Measurements from ENCODE around the gene TNS3.
"Not testable (repeated sequence)": the region's sequence is repeated elsewhere in the genome, so short reads cannot be mapped to it uniquely, and the experiment has no call there.

TNS3 gene

DNA sequence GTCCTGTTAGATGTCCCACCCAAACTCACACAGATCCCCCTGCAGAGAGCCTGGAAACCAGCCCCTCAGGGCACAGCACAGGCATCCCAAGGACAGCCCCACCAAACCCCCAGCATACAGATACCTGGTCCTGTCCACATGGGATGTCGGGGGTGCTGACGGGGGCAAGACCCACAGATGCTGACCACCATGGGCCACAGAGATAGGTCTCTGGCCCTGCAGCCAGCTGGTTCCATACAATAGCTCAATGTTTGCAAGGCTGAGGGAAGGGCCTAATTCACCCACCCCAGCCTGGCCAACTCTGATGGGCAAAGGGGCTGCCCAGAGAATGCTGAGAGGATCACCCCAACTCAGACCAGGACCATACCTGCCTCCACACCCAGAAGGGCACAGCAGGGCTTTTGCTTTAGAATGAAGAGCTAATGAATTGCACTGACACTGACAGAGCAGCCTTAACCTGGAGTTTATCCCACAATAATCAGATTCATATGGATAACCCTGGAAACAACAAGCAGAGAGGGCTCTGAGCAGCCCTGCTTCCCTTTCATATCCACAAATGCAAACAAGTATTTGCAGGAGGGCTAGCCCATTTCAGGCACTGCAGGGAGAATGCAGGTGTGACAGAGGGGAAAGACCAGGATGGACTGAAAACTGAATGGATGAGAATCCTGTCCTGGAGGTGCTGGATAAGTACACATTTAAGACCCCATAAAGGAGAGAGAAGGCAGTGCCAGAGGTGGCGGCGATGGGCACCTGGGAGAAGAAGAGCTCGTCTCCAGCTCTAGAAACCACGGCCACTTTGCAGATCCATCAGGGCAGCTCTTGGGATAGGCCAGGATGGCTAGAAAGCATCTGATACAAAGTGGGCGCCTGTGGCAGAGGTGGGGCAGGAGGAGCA lies 126.7 kb downstream of the TNS3 start:
- in situ Hi-C loops (cut with HindIII; ENCODE audit: low sequenced_read_pairs), result no loop called here

DNA sequence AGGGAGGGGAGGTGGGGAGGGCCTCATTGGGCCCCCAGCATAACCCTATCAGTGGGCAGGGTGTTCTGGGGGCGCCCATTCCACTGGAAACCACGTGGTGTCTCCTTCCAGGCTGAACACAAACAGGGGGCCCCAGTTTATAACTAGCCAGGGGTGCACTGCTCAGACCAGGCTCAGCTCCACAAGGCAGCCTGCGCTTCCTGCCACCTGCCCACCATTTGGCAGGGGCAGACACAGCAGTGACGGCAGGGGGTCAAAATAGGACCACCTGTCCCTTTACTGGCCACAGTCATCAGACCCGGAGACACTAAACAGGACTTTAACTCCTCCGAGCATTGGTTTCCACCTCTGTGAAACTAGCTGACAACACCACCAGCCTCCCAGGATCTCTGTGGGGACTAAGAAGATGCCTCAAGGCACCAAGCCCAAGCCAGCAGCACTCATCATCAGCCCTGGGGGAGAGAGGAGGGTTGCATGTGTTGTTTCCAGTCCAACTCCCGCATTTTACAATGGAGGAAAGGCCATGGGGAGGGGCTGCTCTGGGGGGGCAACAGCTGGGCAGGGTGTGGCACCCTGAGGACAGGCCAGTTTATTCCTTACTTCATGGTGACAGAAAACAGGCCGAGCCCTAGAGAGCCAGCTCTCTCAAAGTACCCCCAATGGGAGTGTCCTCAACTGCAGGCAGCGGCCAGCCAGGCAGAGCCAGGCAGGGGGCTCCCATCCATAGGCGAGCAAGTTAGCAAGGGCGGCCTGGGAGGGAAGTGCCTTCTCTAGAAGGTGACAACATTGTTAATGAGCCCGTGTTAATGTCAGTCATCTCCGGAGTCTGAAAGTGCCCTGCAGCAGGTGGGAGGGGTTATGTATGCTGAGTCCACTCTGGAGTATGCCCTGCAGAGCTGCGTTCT lies 127.6 kb downstream of the TNS3 start:
- in situ Hi-C loops (cut with HindIII; ENCODE audit: low sequenced_read_pairs), result no loop called here

DNA sequence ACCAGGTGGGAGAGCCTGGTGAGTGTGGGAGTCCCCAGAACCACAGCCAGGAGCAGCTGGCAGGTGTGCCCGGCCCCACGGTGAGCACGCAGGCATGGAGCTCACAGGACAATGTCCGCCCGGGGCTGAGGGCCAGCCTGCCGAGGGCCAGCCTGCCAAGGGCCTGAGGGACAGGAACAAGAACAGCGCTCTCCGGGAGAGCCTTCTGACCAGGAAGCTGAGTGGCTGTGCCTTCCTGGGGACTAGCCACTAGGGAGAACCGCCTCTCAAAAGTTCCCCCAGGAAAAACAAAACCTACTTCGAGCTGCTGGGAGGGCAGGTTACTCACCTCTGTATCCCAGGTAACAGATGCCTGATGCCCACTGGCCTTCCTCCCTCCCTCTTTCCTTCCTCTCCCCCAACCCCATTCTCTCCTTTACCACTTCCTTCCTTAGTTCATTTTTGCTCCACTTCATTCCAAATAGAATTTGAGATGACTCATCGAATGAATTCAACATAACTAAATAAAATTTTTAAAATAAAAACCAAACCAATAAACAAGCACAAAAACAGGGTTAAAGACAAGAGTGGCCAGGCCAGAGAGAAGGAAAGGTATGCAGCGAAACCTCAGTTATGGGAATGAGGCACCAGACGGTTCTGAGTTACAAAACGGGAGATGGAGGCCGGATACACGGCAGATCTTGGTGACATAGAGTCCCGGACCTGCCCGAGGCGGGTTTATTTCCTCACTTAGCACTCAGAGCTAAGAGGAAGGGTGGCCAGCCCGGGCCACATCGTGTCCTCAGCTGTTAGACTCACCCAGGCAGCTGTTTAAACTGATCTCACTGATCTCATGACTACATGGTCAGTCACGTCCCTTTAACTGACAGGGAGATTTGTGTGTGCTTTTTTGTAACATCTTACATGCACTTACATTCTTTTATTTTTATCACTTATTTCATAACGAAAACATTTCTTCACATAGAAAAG lies 128.5 kb downstream of the TNS3 start:
- in situ Hi-C loops (cut with HindIII; ENCODE audit: low sequenced_read_pairs), result no loop called here

DNA sequence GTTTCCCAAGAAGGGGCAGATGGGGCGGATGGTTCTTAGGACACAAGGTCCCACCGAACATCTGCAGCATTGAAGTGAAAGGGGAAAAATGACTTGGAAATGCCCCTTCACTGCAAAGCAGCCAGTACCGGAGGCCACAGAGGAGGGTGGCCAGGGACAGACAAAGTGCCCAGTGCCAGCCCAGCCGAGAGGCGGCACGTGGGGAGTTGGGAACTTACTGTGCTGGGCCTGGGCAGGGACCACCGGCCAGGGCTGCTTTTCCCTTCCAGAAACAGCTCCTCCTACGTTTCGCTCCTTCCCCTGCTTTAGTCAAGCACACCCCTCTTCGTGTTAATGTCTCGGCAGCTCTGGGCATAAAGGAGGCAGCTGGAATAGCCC lies 129.2 kb downstream of the TNS3 start:
- in situ Hi-C loops (cut with HindIII; ENCODE audit: low sequenced_read_pairs), result no loop called here

DNA sequence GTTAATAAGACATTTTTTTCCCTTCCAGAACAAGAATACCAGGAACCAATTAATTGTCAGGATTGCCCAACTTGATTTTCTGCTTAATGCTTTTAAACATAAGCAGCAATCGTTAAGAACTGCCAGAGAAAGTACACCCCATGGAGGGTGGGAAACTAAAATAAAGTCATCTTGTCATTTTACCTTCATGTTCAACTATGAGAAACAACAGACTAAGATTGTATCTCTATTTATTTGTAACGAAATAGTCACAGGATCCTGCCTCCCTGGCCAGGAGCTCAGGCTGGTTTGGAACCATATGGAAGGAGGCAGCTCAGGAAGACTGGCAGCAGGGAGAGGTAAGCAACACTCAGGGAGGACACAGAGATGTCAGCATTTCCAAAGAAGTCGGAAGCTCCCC lies 129.6 kb downstream of the TNS3 start:
- in situ Hi-C loops (cut with HindIII; ENCODE audit: low sequenced_read_pairs), result no loop called here

DNA sequence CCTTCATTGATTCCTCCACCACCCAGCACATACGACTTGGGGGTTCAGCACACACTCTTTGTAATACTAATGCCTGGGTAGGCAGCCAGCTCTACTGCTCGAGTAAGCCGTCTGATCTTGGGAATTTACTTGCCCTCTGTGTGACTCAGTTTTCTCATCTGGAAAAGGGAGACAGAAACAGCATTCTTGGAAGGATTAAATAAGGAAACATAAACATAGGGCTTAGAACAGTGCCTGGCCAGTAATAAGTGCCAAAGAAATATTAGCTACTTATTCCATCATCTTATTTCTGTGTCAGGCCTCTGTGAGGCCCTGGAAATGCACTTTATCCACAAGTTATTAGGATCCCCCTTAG lies 130.1 kb downstream of the TNS3 start:
- in situ Hi-C loops (cut with HindIII; ENCODE audit: low sequenced_read_pairs), result no loop called here

DNA sequence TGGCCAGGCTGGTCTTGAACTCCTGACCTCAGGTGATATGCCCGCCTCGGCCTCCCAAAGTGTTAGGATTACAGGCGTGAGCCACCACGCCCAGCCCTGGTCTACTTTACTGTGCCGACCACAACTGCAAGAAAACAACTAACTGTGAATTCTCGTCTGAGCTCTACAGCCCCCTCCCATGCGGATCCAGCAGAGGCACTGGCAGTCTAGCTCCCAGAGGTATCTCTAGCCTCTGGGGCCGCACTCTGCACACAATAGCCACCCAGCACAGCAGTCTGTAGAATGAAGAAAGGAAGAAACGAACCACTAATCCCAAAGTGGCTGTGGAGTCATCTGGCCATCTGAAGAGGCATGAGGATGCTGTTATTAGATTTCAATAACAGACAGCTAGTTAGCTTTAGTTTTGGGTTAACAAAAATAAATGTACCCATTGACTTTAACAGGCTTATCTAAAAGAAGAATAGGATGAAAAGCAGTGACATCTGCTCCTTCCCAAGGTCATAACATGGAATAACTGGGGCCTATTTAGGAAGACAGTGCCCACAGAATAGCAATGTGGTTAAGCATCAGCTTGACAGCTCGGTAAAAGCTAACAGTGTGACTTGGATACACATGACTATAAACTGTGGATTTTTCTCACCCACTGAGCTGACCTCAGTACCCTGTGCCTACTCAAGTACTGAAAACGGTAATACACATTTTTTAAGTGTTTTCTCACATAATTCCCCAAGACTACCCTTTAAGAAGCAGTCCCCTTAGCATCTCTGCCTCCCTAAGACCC lies 131.9 kb downstream of the TNS3 start:
- in situ Hi-C loops (cut with HindIII; ENCODE audit: low sequenced_read_pairs), result no loop called here

DNA sequence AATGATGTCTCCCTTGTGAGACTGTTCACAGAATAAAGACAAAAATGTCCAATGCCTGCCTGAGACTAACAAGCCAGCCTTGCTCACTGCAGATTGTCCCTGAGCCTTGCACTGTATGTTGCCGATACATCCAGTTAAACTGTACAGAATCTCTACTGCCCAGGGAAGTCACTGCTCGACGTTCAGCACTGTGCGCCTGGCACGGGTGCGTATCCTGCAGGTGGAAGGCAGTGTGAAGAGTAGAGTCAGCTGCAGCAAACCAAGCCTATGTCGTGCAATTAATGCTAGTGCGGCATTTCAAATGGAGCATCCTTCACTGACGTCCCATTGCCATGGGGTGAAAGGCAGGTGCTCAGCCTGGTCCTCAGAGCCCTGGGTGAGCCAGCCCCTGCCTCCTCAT lies 132.9 kb downstream of the TNS3 start:
- in situ Hi-C loops (cut with HindIII; ENCODE audit: low sequenced_read_pairs), result no loop called here

DNA sequence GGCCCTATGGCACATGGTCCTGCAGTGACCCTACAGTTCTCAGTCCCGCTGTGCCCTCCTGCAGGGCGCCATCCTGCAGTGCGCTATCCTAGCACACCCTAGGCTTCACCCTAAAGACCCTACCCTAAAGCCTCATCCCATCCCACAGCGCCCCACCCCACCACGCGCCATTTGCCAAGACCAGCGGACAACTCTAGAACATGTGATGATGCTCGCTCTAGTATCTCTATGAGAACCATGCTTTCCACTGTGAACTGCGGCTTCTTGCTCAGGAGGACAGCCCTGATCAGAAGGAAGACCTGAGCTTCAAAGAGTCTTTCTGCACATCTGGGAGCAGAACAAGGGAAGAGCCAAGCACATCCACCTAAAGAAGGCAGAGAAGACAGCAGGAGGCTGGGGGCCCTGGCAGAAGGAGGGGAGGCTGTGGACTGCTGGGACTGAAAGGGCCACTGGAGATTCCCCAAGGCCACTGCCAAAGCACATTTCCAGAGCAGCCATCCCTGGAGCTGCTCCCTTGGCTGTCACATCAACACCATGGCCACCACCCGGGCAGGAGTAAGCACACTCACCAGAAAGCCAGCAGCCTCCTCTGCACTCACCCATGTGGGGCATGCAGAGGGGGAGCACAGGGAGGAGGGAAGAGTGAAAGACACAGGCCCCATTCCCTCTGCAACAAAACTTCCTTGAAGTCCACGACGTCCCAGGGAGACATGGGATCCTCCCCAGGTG lies 134.1 kb downstream of the TNS3 start:
- in situ Hi-C loops (cut with HindIII; ENCODE audit: low sequenced_read_pairs), result no loop called here

DNA sequence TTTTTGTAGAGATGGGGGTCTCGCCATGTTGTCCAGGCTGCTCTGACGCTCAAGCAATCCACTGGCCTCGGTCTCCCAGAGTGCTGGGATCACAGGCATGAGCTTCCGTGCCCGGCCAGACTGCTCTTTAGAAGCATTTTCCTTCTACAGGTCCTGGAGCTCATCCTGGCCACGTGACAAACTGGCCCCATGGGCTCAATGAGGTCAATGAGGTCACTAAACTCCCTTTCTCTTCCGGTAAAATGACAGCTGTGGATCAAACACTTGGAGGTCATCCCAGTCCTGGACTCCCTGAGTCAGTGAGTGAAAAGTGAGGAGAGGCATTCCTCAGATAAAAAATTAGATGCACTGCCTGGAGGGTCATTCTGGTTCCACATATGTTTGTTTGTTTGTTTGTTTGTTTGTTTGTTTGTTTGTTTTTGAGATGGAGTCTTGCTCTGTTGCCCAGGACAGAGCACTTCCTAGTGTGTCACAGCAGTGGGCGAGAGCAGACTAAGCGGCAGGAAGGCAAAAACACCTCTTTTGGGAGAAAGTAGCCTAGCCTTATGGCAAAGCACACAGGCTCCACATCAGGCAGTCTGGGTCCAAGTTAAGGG lies 134.9 kb downstream of the TNS3 start:
- in situ Hi-C loops (cut with HindIII; ENCODE audit: low sequenced_read_pairs), result no loop called here

DNA sequence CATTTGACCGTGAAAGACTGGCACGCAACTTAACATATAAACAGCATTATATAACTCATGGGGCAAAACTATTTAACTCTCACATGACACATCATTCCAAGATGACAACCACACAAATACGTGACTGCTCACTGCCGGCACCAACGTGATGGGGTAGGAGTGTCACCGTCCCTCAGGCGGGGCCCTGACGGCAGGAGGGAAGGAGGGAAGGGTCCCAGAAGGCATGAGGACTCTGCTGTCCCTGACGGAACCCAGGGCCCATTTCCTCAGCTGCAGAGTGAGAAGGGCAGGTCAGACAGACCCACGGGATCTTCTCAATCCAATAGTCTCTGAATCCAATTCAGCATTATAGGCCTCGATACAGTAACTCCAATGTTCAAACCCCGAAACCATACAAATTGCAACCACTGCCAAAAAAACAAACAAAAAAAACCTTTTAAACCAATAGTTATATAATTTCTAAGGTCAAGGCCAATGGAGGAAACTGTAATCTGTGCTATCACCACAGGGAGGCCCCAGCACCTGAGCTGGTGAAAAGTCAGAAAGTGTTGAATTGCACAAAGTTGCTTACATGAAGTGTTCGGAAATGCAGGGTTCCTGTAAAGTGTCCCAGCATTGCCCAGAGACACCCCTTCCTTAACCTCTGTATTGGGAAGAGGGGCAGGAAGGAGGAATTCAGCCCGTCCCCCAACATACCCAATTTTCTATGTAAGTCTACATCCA lies 137.4 kb downstream of the TNS3 start:
- in situ Hi-C loops (cut with HindIII; ENCODE audit: low sequenced_read_pairs), result no loop called here

DNA sequence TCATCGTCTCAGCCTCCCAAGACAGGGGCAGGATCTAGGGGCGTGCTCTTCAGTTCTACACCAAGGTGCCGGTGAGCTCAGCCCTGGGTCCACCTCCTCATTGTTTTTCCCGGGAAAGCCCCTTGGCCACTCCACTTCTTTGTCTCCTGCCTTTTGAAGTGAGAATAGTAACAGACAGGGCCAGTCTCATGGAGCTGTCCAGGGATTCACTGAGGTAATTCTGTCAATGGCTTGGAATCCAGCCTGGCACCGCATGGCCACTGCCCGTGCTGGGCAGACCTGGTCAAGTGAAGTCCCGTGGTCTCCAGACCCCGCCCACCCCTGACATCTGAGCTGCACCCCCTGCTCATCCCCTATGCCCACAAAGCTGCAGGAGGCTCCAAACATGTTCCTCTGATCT lies 138.9 kb downstream of the TNS3 start:
- in situ Hi-C loops (cut with HindIII; ENCODE audit: low sequenced_read_pairs), result no loop called here

DNA sequence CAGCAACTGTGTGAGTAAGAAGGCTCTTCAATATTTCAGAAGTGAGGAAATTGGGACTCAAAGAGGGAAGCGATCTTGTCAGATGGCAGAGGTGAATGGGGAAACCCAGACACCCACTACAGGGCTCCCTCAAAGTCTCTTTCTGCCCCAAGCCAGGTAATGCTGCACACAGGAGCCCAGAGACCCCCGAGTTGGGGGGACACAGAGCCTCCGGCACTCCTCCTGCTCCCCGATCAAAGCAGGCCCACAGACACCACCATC lies 139.4 kb downstream of the TNS3 start:
- in situ Hi-C loops (cut with HindIII; ENCODE audit: low sequenced_read_pairs), result no loop called here

DNA sequence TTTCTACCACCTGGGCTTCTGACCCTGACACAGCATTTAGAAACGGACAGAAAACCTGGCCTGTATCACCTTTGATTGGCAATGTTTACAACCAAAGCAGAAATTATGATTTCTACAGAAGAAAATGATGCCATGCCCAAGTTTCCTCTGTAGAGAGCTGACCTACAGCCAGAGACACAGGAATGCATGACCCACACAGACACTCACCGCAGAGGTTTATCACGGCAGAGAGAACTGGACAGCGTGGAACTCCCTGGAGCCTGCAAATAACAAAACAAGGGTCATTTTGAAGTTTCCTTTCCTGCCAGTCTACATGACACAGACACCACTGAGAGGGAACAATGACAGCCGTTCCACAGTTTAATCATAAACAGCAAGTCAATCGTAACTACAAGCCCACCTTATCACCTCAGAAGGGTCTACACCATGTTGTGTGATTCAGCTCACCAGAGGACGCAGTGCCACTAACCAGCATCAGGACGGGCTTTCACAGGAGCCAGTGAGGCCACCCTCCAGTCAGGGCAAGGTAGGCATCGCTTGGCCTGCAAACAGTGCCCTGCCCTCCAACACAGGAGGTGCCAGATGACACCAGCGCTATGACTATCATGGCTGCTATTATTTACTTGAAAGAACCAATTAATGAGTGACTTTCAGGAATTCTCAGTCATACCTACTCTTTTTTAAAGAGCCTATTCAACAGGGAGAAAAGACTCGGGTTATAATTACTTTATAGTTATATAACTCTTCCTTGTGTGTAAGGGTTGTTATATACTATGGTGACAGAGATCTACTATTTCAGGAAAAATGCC lies 139.9 kb downstream of the TNS3 start:
- in situ Hi-C loops (cut with HindIII; ENCODE audit: low sequenced_read_pairs), result no loop called here

DNA sequence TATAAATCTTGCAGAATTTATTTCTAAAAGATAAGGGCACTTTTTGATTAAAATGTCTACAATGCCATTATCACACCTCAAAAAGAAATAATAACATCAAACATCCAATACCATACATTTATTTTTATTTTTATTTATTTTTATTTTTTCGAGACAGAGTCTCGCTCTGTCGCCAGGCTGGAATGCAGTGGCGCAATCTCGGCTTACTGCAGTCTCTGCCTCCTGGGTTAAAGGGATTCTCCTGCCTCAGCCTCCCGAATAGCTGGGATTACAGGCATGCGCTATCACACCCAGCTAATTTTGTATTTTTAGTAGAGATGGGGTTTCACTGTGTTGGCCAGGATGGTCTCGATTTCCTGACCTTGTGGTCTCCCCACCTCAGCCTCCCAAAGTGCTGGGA lies 140.9 kb downstream of the TNS3 start:
- in situ Hi-C loops (cut with HindIII; ENCODE audit: low sequenced_read_pairs), result not testable (repeated sequence)

DNA sequence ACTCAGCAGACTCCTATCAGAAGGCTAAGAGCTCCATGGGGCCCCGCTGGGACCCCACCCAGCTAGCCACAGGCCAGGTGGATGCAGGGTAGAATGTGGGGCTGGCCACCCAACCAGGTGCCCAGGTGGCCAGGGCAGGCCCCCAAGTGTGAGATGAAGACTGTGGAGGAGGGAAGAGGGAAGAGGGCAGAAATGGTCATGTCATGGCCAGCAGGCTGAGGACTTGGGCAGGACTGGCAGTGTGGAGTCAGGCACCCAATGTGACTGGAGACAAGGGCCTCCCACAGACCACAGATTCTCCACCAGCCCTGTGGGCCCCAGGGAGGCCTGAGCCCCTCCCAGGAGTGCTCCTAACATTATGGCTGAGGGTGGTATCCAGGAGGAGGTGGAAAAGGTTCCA lies 141.6 kb downstream of the TNS3 start:
- in situ Hi-C loops (cut with HindIII; ENCODE audit: low sequenced_read_pairs), result no loop called here

DNA sequence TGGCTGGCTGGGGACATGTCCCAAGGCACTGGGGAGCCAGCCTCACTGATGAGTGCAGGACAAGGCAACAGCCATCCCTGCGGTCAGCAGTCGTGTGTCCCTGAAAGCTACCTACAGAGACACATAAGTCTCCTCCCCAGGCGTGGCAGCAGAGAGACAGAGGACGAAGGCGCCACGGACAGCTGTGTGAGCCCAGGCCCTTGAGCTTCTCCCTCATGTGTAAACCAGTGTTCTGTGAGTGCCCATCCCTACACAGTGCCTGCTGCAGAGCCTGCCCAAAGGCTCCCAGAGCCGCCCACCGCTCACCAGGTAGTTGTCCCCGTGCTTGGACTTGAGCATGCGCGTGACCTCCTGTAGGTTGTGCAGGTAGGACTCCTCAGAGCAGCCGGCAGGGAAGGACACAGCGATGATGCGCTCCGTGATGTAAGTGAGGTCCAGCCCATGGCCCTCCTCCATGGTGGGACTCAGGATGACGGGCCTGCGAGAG lies 142.7 kb downstream of the TNS3 start:
- in situ Hi-C loops (cut with HindIII; ENCODE audit: low sequenced_read_pairs), result no loop called here
